Dendritic cell treated with granulocyte-macrophage colony-stimulating factor and Interleukin-4, amounts not matched to agents 40 ng/mL and 50 ng/mL, for 4 days (primary cell): ENCODE data around the gene GPR146.
"Not testable (repeated sequence)": the region's sequence is repeated elsewhere in the genome, so short reads cannot be mapped to it uniquely, and the experiment has no call there.

Experiments
- H3K27ac Mint-ChIP-seq: one replicate; pipeline ENCODE4 v1.8.0; 2022; ENCODE audit warnings: mild to moderate bottlenecking, mixed read lengths
- H3K27me3 Mint-ChIP-seq: one replicate; pipeline ENCODE4 v1.8.0; 2022; ENCODE audit warnings: mild to moderate bottlenecking, mixed read lengths
- H3K36me3 Mint-ChIP-seq: one replicate; pipeline ENCODE4 v1.8.0; 2022; ENCODE audit warnings: low read depth, mixed read lengths
- H3K4me1 Mint-ChIP-seq: one replicate; pipeline ENCODE4 v1.8.0; 2022; ENCODE audit warnings: low read depth, mixed read lengths
- H3K4me3 Mint-ChIP-seq: one replicate; pipeline ENCODE4 v1.8.0; 2022; ENCODE audit warnings: mild to moderate bottlenecking, moderate library complexity, mixed read lengths
- H3K9me3 Mint-ChIP-seq: one replicate; pipeline ENCODE4 v1.8.0; 2022; ENCODE audit warnings: mixed read lengths
- intact Hi-C: fragments of 100-400 bp; cut with micrococcal nuclease; formaldehyde crosslinking; loops from one replicate; pipeline ENCODE4 v1.15.0; 2022

The GPR146 gene

DNA sequence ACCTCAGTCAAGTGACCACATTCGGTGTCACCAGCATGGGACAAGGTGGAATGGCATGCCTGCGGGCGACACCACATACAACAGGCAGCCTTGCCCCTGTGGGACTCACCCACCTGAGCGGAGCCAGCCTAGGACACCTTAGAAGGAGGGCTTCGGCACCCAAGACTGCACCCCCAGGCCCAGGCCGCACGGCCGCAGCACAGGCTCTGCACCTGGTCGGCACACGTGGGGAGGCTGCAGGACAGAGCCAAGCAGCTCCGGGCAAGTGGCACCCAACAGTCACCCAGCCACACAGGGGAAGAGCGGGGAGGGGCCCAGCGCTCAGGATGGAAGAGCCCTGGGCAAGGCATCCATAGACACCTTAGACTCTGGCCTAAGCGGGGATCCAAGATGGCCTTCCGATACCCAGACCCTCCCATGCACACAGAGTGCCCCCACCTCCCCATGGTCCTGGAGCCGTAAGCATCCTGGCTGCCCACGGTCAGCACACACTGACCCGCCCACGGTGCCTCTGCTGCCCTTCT is 27.4 kb downstream of the GPR146 start:
- Mint-ChIP-seq H3K4me1 (peaks cover 7% of the 10 kb centered on the region), H3K36me3 (no peaks in the 10 kb centered on the region), H3K4me3 (no peak overlapping the region), H3K9me3 (no peaks in the 10 kb centered on the region), H3K27me3 (peaks cover 23% of the 10 kb centered on the region), H3K27ac (no peak overlapping the region)
- intact Hi-C loops, result no loop called here

DNA sequence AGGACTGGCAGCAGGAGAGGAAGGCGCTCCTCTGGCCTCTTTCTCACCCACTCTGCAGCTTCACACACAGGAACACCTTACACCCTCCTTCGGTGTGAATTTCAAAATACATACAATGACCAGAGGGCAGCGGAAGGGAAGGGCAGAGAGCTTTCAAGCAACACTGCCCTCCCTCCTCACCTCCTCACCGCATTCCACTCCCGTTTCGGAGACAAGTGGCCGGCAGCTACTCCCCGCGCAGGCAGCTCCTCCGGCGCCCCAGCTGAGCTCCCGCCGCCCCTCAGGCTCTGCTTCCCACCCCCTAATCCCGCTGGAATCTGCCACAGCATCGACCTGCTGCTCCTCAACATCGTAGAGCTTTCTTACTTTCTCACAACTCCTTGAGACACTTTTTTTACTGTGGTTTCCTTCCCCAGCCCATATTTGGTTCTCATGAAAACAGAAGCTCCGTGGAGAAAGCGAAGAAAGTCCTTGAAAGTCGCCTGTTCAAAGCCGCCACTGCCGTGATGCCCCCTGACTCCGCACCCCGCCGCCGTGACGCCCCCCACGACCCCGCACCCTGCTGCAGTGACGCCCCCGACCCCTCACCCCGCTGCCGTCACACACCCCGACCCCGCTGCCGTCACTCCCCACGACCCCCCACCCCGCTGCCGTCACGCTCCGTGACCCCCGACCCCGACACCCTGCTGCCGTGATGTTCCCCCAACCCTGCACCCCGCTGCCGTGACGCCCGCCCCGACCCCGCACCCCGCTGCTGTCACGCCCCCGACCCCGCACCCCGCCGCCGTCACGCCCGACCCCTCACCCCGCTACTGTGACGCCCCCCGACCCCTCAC is 29.0 kb downstream of the GPR146 start:
- H3K9me3 Mint-ChIP-seq, result no peaks in the 10 kb centered on the region
- no peak overlapping the region for H3K27ac Mint-ChIP-seq
- no peak overlapping the region for H3K4me3 Mint-ChIP-seq
- H3K4me1 Mint-ChIP-seq, result peaks cover 7% of the 10 kb centered on the region
- intact Hi-C loops, result no loop called here
- H3K36me3 Mint-ChIP-seq, result no peaks in the 10 kb centered on the region
- peaks cover 19% of the 10 kb centered on the region for H3K27me3 Mint-ChIP-seq

DNA sequence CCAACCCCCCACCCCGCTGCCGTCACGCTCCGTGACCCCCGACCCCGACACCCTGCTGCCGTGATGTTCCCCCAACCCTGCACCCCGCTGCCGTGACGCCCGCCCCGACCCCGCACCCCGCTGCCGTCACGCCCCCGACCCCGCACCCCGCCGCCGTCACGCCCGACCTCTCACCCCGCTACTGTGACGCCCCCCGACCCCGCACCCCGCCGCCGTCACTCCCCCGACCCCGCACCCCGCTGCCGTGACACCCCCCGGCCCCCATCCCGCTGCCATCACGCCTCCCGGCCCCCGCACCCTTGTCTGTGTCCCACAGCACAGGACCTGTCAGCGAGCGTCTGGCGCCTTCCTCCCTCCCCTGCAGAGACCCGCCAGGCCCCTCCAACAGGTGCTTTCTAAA is 29.7 kb downstream of the GPR146 start:
- H3K9me3 Mint-ChIP-seq, H3K27ac Mint-ChIP-seq, H3K36me3 Mint-ChIP-seq, H3K4me3 Mint-ChIP-seq, H3K4me1 Mint-ChIP-seq, intact Hi-C loops: not testable (repeated sequence)
- H3K27me3 Mint-ChIP-seq, result peaks cover 17% of the 10 kb centered on the region

DNA sequence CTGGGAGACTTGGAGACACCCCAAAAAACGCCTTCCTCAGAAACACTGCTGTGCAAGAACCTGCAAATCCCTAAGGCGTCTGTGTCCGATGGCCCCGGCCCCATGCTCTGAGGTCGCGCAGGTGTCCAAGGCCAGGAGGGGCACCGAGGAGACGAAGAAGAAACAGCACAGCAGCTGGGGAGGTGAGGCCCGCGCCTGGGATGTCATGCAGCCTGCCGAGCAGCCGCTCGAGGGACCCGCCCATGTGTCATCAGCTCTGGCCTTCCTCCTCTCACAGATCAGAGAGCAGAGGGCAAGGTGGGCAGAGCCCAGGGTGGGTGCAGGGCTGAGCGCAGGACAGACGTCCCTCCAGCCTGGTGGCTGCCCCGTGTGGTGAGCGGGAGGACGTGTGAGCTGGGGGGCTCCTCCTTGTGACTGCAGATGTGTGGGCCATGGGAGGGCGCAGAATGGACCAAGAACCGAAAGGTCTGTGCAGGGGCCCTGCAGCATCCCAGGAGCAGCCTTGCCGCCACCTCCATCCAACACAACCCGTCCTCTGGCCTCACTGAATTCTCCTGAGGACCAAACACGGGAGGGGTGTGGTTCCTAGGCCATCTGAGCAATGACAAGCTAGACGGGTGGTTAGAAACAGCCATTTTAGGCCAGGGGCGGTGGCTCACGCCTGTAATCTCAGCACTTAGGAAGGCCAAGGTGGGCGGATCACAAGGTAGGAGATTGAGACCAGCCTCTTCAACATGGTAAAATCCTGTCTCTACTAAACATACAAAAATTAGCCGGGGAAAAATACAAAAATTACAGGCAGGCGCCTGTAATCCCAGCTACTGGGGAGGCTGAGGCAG is 30.5 kb downstream of the GPR146 start:
- Mint-ChIP-seq H3K27ac (no peak overlapping the region), H3K4me3 (no peak overlapping the region), H3K36me3 (no peaks in the 10 kb centered on the region), H3K27me3 (peaks cover 17% of the 10 kb centered on the region), H3K4me1 (peaks cover 7% of the 10 kb centered on the region), H3K9me3 (no peaks in the 10 kb centered on the region)
- intact Hi-C loops, result no loop called here

DNA sequence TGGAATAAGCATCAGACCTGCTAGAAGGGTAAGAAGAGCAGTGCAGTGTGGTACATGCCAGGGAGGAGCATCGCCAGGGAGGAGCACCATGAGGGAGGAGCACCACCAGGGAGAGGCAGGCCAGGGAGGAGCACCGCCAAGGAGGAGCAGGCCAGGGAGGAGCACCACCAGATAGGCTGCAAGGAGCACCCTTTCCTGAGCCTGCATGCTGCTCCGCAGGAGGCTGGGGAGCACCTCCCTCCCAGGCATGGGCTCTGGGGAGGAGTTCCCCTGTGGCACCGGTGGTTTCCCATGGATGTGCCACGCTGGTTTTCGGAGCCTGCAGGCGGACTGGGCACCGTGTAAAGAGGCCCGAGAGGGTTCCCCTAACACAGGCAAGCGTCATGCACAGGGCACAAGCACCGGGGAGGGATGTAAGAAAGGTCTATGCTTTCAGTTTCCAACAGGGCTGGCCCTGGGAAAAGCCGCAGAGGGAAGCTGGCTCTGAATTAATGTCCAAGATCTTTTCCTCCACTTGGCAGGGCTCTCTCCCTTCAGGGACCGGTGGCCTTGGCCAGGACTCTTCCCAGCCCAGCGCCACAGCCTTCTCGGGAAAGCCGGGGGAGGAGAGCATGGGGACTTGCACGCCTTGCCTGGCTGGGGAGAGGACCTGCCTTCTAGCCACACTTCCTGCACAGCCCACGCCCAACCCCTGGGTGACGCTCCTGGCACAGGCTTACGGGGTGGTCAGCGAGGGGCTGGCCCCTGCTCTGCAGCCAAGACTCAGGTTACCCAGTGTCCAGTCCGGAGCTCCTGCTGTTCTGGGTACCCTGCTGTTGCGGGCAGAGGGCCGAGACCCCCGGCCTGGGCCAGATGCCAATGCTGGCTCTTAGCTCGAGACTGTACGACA is 32.1 kb downstream of the GPR146 start:
- intact Hi-C loops, result no loop called here
- Mint-ChIP-seq H3K27ac (no peak overlapping the region), H3K4me3 (no peak overlapping the region), H3K9me3 (no peaks in the 10 kb centered on the region), H3K27me3 (peaks cover 17% of the 10 kb centered on the region), H3K36me3 (no peaks in the 10 kb centered on the region), H3K4me1 (peaks cover 7% of the 10 kb centered on the region)

DNA sequence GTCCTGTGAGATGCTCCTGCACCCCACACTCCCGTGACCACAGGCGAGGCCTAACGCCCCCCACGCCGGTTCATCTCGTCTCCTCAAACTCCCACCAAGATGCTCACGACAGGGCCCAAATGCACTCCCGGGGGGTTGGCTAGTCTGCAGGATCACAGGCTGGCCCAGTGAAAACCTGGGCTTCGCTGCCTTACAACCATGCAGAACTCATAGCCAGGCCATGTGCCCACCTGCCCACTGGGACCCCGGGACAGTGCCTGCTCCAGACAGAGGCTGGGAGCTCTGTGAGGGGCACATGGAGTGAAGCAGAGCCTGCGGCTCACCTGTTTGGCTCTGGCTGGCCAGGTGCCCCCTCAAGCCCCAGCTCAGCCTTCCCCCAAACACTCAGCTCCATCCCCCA is 34.2 kb downstream of the GPR146 start:
- intact Hi-C loops, result no loop called here
- peaks cover 4% of the 10 kb centered on the region for H3K27me3 Mint-ChIP-seq
- no peak overlapping the region for H3K4me3 Mint-ChIP-seq
- peaks cover under 1% of the 10 kb centered on the region for H3K4me1 Mint-ChIP-seq
- H3K36me3 Mint-ChIP-seq, result no peaks in the 10 kb centered on the region
- no peaks in the 10 kb centered on the region for H3K9me3 Mint-ChIP-seq
- no peak overlapping the region for H3K27ac Mint-ChIP-seq

DNA sequence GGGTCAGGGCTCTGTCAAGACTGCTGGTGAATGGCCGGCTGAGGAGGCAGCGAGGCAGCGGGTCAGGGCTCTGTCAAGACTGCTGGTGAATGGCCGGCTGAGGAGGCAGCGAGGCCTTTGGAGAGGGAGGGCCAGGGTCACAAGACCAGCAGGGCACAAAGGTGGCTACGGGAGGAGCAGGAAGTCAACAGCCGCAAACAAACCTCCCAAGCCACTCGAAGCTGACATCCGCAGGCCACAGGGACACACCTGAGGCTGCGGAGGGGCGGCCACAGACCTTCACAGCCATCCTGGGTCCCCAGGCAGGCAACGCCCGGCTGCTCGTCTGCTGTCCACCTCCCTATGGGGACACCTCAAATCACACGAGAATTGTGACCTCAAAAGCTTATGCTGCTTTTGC is 34.6 kb downstream of the GPR146 start:
- no peaks in the 10 kb centered on the region for H3K4me1 Mint-ChIP-seq
- intact Hi-C loops, result no loop called here
- H3K4me3 Mint-ChIP-seq, result no peak overlapping the region
- H3K27ac Mint-ChIP-seq, result no peak overlapping the region
- no peaks in the 10 kb centered on the region for H3K36me3 Mint-ChIP-seq
- no peaks in the 10 kb centered on the region for H3K9me3 Mint-ChIP-seq
- H3K27me3 Mint-ChIP-seq, result peaks cover 4% of the 10 kb centered on the region

DNA sequence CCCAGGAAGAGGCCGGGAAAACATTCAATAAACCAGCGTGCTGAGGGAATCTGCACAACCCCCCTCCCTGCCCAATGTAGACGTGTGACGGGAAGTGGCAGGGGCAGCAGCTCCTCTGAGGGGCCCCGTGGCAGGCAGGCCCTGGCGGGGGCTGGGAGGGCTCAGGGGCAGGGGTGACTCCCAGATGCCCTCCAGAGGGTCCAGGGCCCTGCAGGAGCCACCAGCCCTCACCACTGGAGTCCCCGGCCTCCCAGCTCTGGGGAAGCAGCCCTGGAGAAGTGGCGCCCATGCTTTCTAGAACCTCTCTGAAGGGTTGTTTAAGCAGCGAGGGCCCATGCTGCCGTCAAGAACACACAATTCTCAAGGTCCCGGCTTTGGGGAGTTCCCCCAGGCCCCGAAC is 35.2 kb downstream of the GPR146 start:
- Mint-ChIP-seq H3K9me3 (no peaks in the 10 kb centered on the region), H3K4me3 (no peak overlapping the region), H3K27ac (no peak overlapping the region), H3K27me3 (no peaks in the 10 kb centered on the region), H3K4me1 (no peaks in the 10 kb centered on the region), H3K36me3 (no peaks in the 10 kb centered on the region)
- intact Hi-C loops, result no loop called here

DNA sequence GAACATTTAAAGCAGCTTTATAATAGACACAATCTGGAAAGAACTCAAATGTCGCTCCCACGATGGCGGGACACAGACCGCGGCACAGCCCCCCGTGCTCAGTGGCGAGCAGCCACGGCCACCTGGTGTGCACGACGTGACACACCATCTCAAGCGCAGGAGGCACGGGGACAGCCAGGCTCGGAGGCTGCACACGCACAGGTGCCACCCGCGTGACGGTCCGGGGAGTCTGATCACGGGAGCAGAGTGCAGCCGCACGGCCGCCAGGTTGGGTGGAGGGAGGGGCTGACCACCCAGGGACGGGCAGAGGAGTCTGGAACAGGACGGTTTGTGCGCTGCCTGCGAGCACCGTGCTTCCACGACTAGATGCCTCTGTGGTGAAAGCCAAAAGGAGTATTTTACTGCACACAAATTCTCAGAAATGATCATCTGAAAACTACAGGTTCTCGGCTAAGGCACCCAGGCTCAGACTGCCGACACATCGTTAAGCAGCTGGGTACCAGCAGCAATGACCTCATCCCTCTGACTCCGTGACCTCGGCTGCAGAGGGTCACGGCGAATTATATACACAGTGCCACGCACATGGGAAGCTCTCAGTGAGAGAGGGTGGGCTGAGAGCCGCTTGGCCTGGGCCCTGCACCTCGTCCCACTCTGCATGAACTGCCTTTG is 36.0 kb downstream of the GPR146 start:
- Mint-ChIP-seq H3K36me3 (no peaks in the 10 kb centered on the region), H3K9me3 (no peaks in the 10 kb centered on the region), H3K4me3 (no peak overlapping the region), H3K27me3 (no peaks in the 10 kb centered on the region), H3K4me1 (no peaks in the 10 kb centered on the region), H3K27ac (no peak overlapping the region)
- intact Hi-C loops, result no loop called here

DNA sequence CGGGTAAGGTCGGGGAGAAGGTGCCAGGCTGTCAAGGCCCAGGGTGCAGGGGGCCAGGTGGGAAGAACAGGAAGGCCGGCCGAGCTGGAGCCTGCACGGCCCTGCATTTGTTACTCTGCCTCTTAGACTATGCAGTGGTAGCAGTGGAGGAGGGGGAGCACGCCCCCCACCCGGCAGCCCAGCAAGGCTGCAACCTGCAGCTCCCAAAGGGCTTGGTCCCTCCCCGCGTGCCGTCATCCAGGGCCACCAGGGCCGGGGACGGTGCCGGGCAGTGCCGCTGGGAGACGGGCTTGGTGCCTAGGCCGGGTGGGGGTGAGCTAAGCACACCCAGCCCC is 36.5 kb downstream of the GPR146 start:
- Mint-ChIP-seq H3K27me3 (no peaks in the 10 kb centered on the region), H3K4me3 (no peak overlapping the region), H3K4me1 (no peaks in the 10 kb centered on the region), H3K36me3 (no peaks in the 10 kb centered on the region), H3K9me3 (no peaks in the 10 kb centered on the region), H3K27ac (no peak overlapping the region)
- intact Hi-C loops, result no loop called here

DNA sequence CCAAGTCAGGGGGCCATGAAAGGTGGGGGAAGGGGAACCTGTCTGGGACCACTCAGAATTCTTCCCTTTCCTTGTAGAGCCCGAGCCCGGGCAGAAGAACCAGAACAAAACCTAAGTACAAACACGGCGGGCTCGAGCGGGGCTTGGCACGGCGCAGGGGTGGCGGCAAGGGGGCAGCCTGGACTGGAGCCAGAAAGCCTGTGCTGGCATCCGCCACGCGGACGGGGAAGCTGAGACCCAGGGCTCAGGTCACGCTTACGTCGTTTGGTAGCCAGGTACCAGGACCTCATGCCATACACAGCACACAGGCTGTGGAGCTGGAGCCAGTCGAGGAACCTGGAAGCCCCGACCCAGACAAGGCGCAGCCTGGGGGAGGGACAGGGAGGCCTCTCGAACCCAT is 37.0 kb downstream of the GPR146 start:
- H3K36me3 Mint-ChIP-seq, result no peaks in the 10 kb centered on the region
- no peak overlapping the region for H3K4me3 Mint-ChIP-seq
- H3K4me1 Mint-ChIP-seq, result no peaks in the 10 kb centered on the region
- H3K27ac Mint-ChIP-seq, result no peak overlapping the region
- H3K9me3 Mint-ChIP-seq, result no peaks in the 10 kb centered on the region
- H3K27me3 Mint-ChIP-seq, result no peaks in the 10 kb centered on the region
- intact Hi-C loops, result no loop called here

DNA sequence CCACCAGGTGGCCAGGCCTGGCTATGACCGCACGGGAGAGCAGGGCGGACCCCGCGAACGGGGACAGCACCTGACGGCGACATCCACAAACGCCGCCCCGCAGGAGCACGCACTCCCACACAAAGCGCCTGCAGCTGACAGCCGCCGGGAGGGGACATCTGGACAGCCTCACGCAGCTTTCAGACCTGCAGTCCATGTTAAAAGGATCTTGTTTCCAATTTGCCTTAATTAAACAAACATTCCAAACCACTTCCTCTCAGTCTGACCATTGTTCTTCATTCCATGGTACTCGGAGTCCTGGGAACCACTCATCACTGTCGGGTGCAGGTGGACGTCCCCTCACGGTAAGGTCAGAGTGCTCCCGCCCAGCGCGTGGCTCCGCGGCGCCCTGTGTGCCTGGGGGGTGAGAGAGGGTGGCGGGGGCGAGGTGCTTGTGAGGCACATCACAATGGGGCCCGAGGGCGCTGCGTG is 37.6 kb downstream of the GPR146 start:
- H3K27me3 Mint-ChIP-seq, result peaks cover 2% of the 10 kb centered on the region
- no peaks in the 10 kb centered on the region for H3K9me3 Mint-ChIP-seq
- H3K27ac Mint-ChIP-seq, result no peak overlapping the region
- no peak overlapping the region for H3K4me3 Mint-ChIP-seq
- intact Hi-C loops, result no loop called here
- peaks cover 5% of the 10 kb centered on the region for H3K4me1 Mint-ChIP-seq
- no peaks in the 10 kb centered on the region for H3K36me3 Mint-ChIP-seq
